Caco-2 (cell line): Measurements from ENCODE around the gene SLC25A36. TPM values are rescaled to one million over a fixed set of nuclear protein-coding genes. Genes with fewer than 3 reads are reported as not detected.

Experiments used
- BruUV-seq: library from RNA; stranded (reverse); fragments of 400-500 nt; replicated peaks from 2 replicates; lab custom pipeline; 2021; lab: Mats Ljungman, UMichigan
- CTCF ChIA-PET: fragments of 300-600 bp; sonication (Branson Sonifier 250); formaldehyde crosslinking; loops from one replicate; lab custom pipeline; 2022; ENCODE audit warnings: antibody characterized with exemption; lab: Charles Lee
- POLR2A ChIA-PET: fragments of 300-600 bp; sonication (Branson Sonifier 250); formaldehyde crosslinking; loops from one replicate; lab custom pipeline; 2022; ENCODE audit warnings: antibody characterized with exemption; lab: Charles Lee
- DNase-seq, 2 experiments: peaks; one replicate each; pipeline versions ENCODE4 v3.0.0 to v3.0.0-alpha.2; 2020 to 2022
- H3K27me3 ChIP-seq: replicated peaks from 2 replicates; pipeline ENCODE4 v1.6.0; 2011; ENCODE audit warnings: low read length; ENCODE audit not compliant: control insufficient read depth, insufficient read depth
- H3K36me3 ChIP-seq: 2 replicates; pipeline ENCODE4 v1.5.1; 2011; ENCODE audit warnings: low read length; ENCODE audit not compliant: control insufficient read depth, insufficient read depth
- H3K4me1 ChIP-seq: fragments of 250-450 bp; sonication (Bioruptor Pico); 2 replicates; pipeline ENCODE4 v1.5.1; 2020; ENCODE audit warnings: mild to moderate bottlenecking
- H3K4me3 ChIP-seq: 2 replicates; pipeline ENCODE4 v1.5.1; 2011; ENCODE audit warnings: low read depth, mild to moderate bottlenecking, control low read depth, low read length
- H3K9me3 ChIP-seq: fragments of 250-450 bp; sonication (Bioruptor Pico); 2 replicates; pipeline ENCODE4 v1.5.1; 2020; ENCODE audit warnings: mild to moderate bottlenecking, moderate library complexity
- H3K27ac Mint-ChIP-seq: one replicate; pipeline ENCODE4 v1.8.0; 2022; ENCODE audit warnings: mixed read lengths; ENCODE audit not compliant: unreplicated experiment
- H3K27me3 Mint-ChIP-seq: one replicate; pipeline ENCODE4 v1.8.0; 2022; ENCODE audit warnings: mixed read lengths; ENCODE audit not compliant: insufficient read depth, unreplicated experiment
- H3K36me3 Mint-ChIP-seq: one replicate; pipeline ENCODE4 v1.8.0; 2022; ENCODE audit warnings: mild to moderate bottlenecking, mixed read lengths; ENCODE audit not compliant: insufficient read depth, unreplicated experiment
- H3K4me1 Mint-ChIP-seq: one replicate; pipeline ENCODE4 v1.8.0; 2022; ENCODE audit warnings: low read depth, mixed read lengths; ENCODE audit not compliant: unreplicated experiment
- H3K4me3 Mint-ChIP-seq: one replicate; pipeline ENCODE4 v1.8.0; 2022; ENCODE audit warnings: mild to moderate bottlenecking, moderate library complexity, mixed read lengths; ENCODE audit not compliant: unreplicated experiment
- H3K9me3 Mint-ChIP-seq: one replicate; pipeline ENCODE4 v1.8.0; 2022; ENCODE audit warnings: mixed read lengths; ENCODE audit not compliant: unreplicated experiment
- CTCF ChIP-seq, 2 experiments: fragments of 200-600 bp in 1 of 2; IDR thresholded peaks; 1 replicate in 1 of 2; 2 replicates in 1 of 2; pipeline versions ENCODE4 v1.5.1 to v1.8.0; 2011 to 2022; ENCODE audit warnings: antibody characterized with exemption in 1 of 2, control low read depth in 1 of 2, inconsistent platforms in 1 of 2, low read depth in 1 of 2, low read length in 1 of 2, mild to moderate bottlenecking in 1 of 2, moderate library complexity in 1 of 2; ENCODE audit not compliant: insufficient read depth in 1 of 2, severe bottlenecking in 1 of 2, unreplicated experiment in 1 of 2
- intact Hi-C: fragments of 100-400 bp; cut with micrococcal nuclease; formaldehyde crosslinking; loops from one replicate; pipeline ENCODE4 v1.10.0; 2022; ENCODE audit not compliant: unreplicated experiment
- total RNA-seq: library from RNA; stranded (reverse); gene quantifications from 2 replicates; pipeline ENCODE4 v1.2.3, GENCODE V29; 2022

Gene SLC25A36
- total RNA-seq, 1 experiment from 2014 or later: 167 TPM

GRCh38 chr3:140995881-140996280 lies 54.2 kb downstream of the SLC25A36 start:
- Histone ChIP-seq H3K4me3 (no peak overlapping the region), H3K9me3 (peaks cover 3% of the 10 kb centered on the region; the same call in 1 of the 2 replicates), H3K4me1 (peaks cover 8% of the 10 kb centered on the region), H3K36me3 (no peaks in the 10 kb centered on the region), H3K27me3 (no peaks in the 10 kb centered on the region)
- Mint-ChIP-seq H3K9me3 (peaks cover 9% of the 10 kb centered on the region), H3K27me3 (no peaks in the 10 kb centered on the region), H3K27ac (no peak overlapping the region), H3K4me3 (no peak overlapping the region), H3K36me3 (no peaks in the 10 kb centered on the region), H3K4me1 (no peaks in the 10 kb centered on the region)
- no peak for TF ChIP-seq CTCF (IDR thresholded peaks at IDR 0.05; ENCODE audit: insufficient read depth in 1 of 2, low read depth in 1 of 2, low read length in 1 of 2, severe bottlenecking in 1 of 2, unreplicated experiment in 1 of 2)
- intact Hi-C loops: no loop called here
- POLR2A ChIA-PET: no interaction called here
- DNase-seq: no peak
- CTCF ChIA-PET: no interaction called here
- BruUV-seq: no TSS peak

GRCh38 chr3:141000027-141000663 lies 58.5 kb downstream of the SLC25A36 start:
- peaks cover 9% of the 10 kb centered on the region for H3K9me3 Mint-ChIP-seq
- Histone ChIP-seq H3K9me3 (no peaks in the 10 kb centered on the region), H3K4me1 (peaks cover 10% of the 10 kb centered on the region), H3K4me3 (no peak overlapping the region), H3K27me3 (no peaks in the 10 kb centered on the region), H3K36me3 (no peaks in the 10 kb centered on the region)
- TF ChIP-seq CTCF (IDR thresholded peaks at IDR 0.05; ENCODE audit: insufficient read depth in 1 of 2, low read depth in 1 of 2, low read length in 1 of 2, severe bottlenecking in 1 of 2, unreplicated experiment in 1 of 2): peak; percentile 50 to 76
- H3K27me3 Mint-ChIP-seq: no peaks in the 10 kb centered on the region
- no peak overlapping the region for H3K27ac Mint-ChIP-seq
- intact Hi-C loops: loop anchor here (1.0 kb wide), 2 partner anchors 106 to 192 kb away; no protein-coding TSS in a partner anchor
- no TSS peak for BruUV-seq
- no peaks in the 10 kb centered on the region for H3K36me3 Mint-ChIP-seq
- no peaks in the 10 kb centered on the region for H3K4me1 Mint-ChIP-seq
- peak; percentile 64 to 72 for DNase-seq
- H3K4me3 Mint-ChIP-seq: no peak overlapping the region
- POLR2A ChIA-PET: interaction anchor here (0.7 kb wide), 1 partner anchor 429 kb away, joined by 3 read pairs; no protein-coding TSS in a partner anchor
- CTCF ChIA-PET: interaction anchor here (0.5 to 1.5 kb wide), 11 partner anchors 10 to 243 kb away, joined by 3 to 13 read pairs (median 5); no protein-coding TSS in a partner anchor

- BruUV-seq: no TSS peak
- no peak overlapping the region for H3K4me3 Mint-ChIP-seq
- intact Hi-C loops: loop anchor here (1.0 kb wide), 2 partner anchors 106 to 192 kb away; no protein-coding TSS in a partner anchor
- Histone ChIP-seq H3K4me1 (peaks cover 10% of the 10 kb centered on the region), H3K9me3 (no peaks in the 10 kb centered on the region), H3K4me3 (no peak overlapping the region), H3K36me3 (no peaks in the 10 kb centered on the region), H3K27me3 (no peaks in the 10 kb centered on the region)
- TF ChIP-seq CTCF (IDR thresholded peaks at IDR 0.05; ENCODE audit: insufficient read depth in 1 of 2, low read depth in 1 of 2, low read length in 1 of 2, severe bottlenecking in 1 of 2, unreplicated experiment in 1 of 2): no peak
- no peaks in the 10 kb centered on the region for H3K27me3 Mint-ChIP-seq
- no peaks in the 10 kb centered on the region for H3K4me1 Mint-ChIP-seq
- ChIA-PET POLR2A (no interaction called here), CTCF (interaction anchor here (0.5 to 1.5 kb wide), 11 partner anchors 10 to 242 kb away, joined by 3 to 13 read pairs (median 5); no protein-coding TSS in a partner anchor)
- no peaks in the 10 kb centered on the region for H3K36me3 Mint-ChIP-seq
- peaks cover 9% of the 10 kb centered on the region for H3K9me3 Mint-ChIP-seq
- peak; percentile 32 to 41 for DNase-seq
- no peak overlapping the region for H3K27ac Mint-ChIP-seq
Observed at GRCh38 chr3:141000686-141001085, 59.0 kb downstream of the SLC25A36 start.
